ENCODE data around the gene RAB10. TPM values are rescaled to one million over a fixed set of nuclear protein-coding genes. Genes with fewer than 3 reads are reported as not detected.
"Not testable (repeated sequence)": the region's sequence is repeated elsewhere in the genome, so short reads cannot be mapped to it uniquely, and the experiment has no call there.

Gene RAB10
- total and polyA plus RNA-seq, 4 experiments from 2014 or later, result 67.8 to 108 (median 91.8) TPM

GRCh38 chr2:25994509-25994908 lies 39.4 kb upstream of the RAB10 start:
- ChIA-PET CTCF (ENCODE audit: partially characterized antibody) (no interaction called here), POLR2A (ENCODE audit: partially characterized antibody) (no interaction called here)
- Mint-ChIP-seq H3K27ac (no peak overlapping the region), H3K27me3 (no peaks in the 10 kb centered on the region), H3K4me1 (peaks cover 6 to 16% (median 10%) of the 10 kb centered on the region in 4 donors), H3K4me3 (no peak overlapping the region), H3K9me3 (peaks cover 0 to 2% (median 0%) of the 10 kb centered on the region in 8 donors), H3K36me3 (no peaks in the 10 kb centered on the region)
- Histone ChIP-seq H3K9me3 (ENCODE audit: control insufficient read depth in 1 of 2, low read length in 2 of 2) (no peaks in the 10 kb centered on the region), H3K27ac (ENCODE audit: low read depth, low read length) (no peak overlapping the region), H3K4me1 (ENCODE audit: insufficient read depth, low read length) (peaks cover 9% of the 10 kb centered on the region), H3K27me3 (ENCODE audit: insufficient read depth, low read length) (no peaks in the 10 kb centered on the region), H3K4me3 (ENCODE audit: low read length in 2 of 2) (no peak overlapping the region), H3K36me3 (ENCODE audit: insufficient read depth, low read length) (no peaks in the 10 kb centered on the region)
- intact Hi-C loops (cut with micrococcal nuclease), result loop anchor here (5.0 kb wide), 1 partner anchor 583 kb away; no protein-coding TSS in a partner anchor
- DNase-seq, result no peak

- H3K27ac Mint-ChIP-seq, result no peak overlapping the region
- H3K4me1 Mint-ChIP-seq, result peaks cover 2 to 12% (median 5%) of the 10 kb centered on the region in 4 donors
- no peaks in the 10 kb centered on the region for H3K36me3 ChIP-seq (ENCODE audit: insufficient read depth, low read length)
- intact Hi-C loops (cut with micrococcal nuclease), result no loop called here
- H3K27me3 ChIP-seq (ENCODE audit: insufficient read depth, low read length), result no peaks in the 10 kb centered on the region
- H3K4me3 ChIP-seq (ENCODE audit: low read length in 2 of 2), result no peak overlapping the region
- H3K9me3 ChIP-seq (ENCODE audit: control insufficient read depth in 1 of 2, low read length in 2 of 2), result no peaks in the 10 kb centered on the region
- no peak overlapping the region for H3K27ac ChIP-seq (ENCODE audit: low read depth, low read length)
- no peaks in the 10 kb centered on the region for H3K27me3 Mint-ChIP-seq
- no peaks in the 10 kb centered on the region for H3K36me3 Mint-ChIP-seq
- ChIA-PET POLR2A (ENCODE audit: partially characterized antibody) (no interaction called here), CTCF (ENCODE audit: partially characterized antibody) (no interaction called here)
- H3K4me3 Mint-ChIP-seq, result no peak overlapping the region
- no peak for DNase-seq
- peaks cover 1% of the 10 kb centered on the region for H3K4me1 ChIP-seq (ENCODE audit: insufficient read depth, low read length)
- peaks cover 0 to 2% (median 0%) of the 10 kb centered on the region in 8 donors for H3K9me3 Mint-ChIP-seq
Observed at GRCh38 chr2:25996844-25997243, 37.0 kb upstream of the RAB10 start.

GRCh38 chr2:25998816-25999383 lies 35.0 kb upstream of the RAB10 start:
- H3K4me1 ChIP-seq (ENCODE audit: insufficient read depth, low read length); H3K27ac ChIP-seq (ENCODE audit: low read depth, low read length); H3K36me3 Mint-ChIP-seq; DNase-seq; intact Hi-C loops (cut with micrococcal nuclease); H3K4me3 ChIP-seq (ENCODE audit: low read length in 2 of 2); H3K9me3 Mint-ChIP-seq; POLR2A ChIA-PET (ENCODE audit: partially characterized antibody); H3K4me3 Mint-ChIP-seq; H3K9me3 ChIP-seq (ENCODE audit: control insufficient read depth in 1 of 2, low read length in 2 of 2); H3K27me3 ChIP-seq (ENCODE audit: insufficient read depth, low read length); H3K27me3 Mint-ChIP-seq; CTCF ChIA-PET (ENCODE audit: partially characterized antibody); H3K36me3 ChIP-seq (ENCODE audit: insufficient read depth, low read length); H3K27ac Mint-ChIP-seq; H3K4me1 Mint-ChIP-seq: not testable (repeated sequence)

GRCh38 chr2:25999406-25999805 lies 34.5 kb upstream of the RAB10 start:
- H3K4me1 ChIP-seq (ENCODE audit: insufficient read depth, low read length); H3K27ac ChIP-seq (ENCODE audit: low read depth, low read length); H3K4me1 Mint-ChIP-seq; intact Hi-C loops (cut with micrococcal nuclease); H3K4me3 Mint-ChIP-seq; DNase-seq; H3K36me3 ChIP-seq (ENCODE audit: insufficient read depth, low read length); H3K27ac Mint-ChIP-seq; CTCF ChIA-PET (ENCODE audit: partially characterized antibody); POLR2A ChIA-PET (ENCODE audit: partially characterized antibody); H3K4me3 ChIP-seq (ENCODE audit: low read length in 2 of 2); H3K9me3 ChIP-seq (ENCODE audit: control insufficient read depth in 1 of 2, low read length in 2 of 2); H3K27me3 ChIP-seq (ENCODE audit: insufficient read depth, low read length); H3K9me3 Mint-ChIP-seq; H3K27me3 Mint-ChIP-seq; H3K36me3 Mint-ChIP-seq: not testable (repeated sequence)

- H3K9me3 Mint-ChIP-seq, result peaks cover 0 to 2% (median 0%) of the 10 kb centered on the region in 8 donors
- no peaks in the 10 kb centered on the region for H3K36me3 Mint-ChIP-seq
- DNase-seq, result no peak
- ChIA-PET POLR2A (ENCODE audit: partially characterized antibody) (no interaction called here), CTCF (ENCODE audit: partially characterized antibody) (interaction anchor here (1.0 to 1.2 kb wide), 2 partner anchors 9 to 149 kb away, joined by 3 read pairs; no protein-coding TSS in a partner anchor)
- no peak overlapping the region for H3K4me3 Mint-ChIP-seq
- H3K27me3 Mint-ChIP-seq, result peaks cover 0 to 2% of the 10 kb centered on the region in 2 donors
- Histone ChIP-seq H3K4me1 (ENCODE audit: insufficient read depth, low read length) (no peaks in the 10 kb centered on the region), H3K36me3 (ENCODE audit: insufficient read depth, low read length) (no peaks in the 10 kb centered on the region), H3K4me3 (ENCODE audit: low read length in 2 of 2) (no peak overlapping the region), H3K27me3 (ENCODE audit: insufficient read depth, low read length) (no peaks in the 10 kb centered on the region), H3K9me3 (ENCODE audit: control insufficient read depth in 1 of 2, low read length in 2 of 2) (no peaks in the 10 kb centered on the region), H3K27ac (ENCODE audit: low read depth, low read length) (no peak overlapping the region)
- intact Hi-C loops (cut with micrococcal nuclease), result no loop called here
- H3K27ac Mint-ChIP-seq, result no peak overlapping the region
- H3K4me1 Mint-ChIP-seq, result peaks cover 0 to 3% (median 0%) of the 10 kb centered on the region in 4 donors
Observed at GRCh38 chr2:26000561-26001082, 33.3 kb upstream of the RAB10 start.

- H3K27me3 Mint-ChIP-seq, result peaks cover 0 to 2% of the 10 kb centered on the region in 2 donors
- H3K4me3 ChIP-seq (ENCODE audit: low read length in 2 of 2), result no peak overlapping the region
- no peaks in the 10 kb centered on the region for H3K36me3 Mint-ChIP-seq
- CTCF ChIA-PET (ENCODE audit: partially characterized antibody), result no interaction called here
- intact Hi-C loops (cut with micrococcal nuclease), result no loop called here
- H3K4me3 Mint-ChIP-seq, result no peak overlapping the region
- DNase-seq, result no peak
- H3K4me1 ChIP-seq (ENCODE audit: insufficient read depth, low read length), result no peaks in the 10 kb centered on the region
- peaks cover 0 to 2% (median 0%) of the 10 kb centered on the region in 8 donors for H3K9me3 Mint-ChIP-seq
- H3K4me1 Mint-ChIP-seq, result peaks cover 0 to 3% (median 0%) of the 10 kb centered on the region in 4 donors
- H3K27ac Mint-ChIP-seq, result no peak overlapping the region
- no peaks in the 10 kb centered on the region for H3K9me3 ChIP-seq (ENCODE audit: control insufficient read depth in 1 of 2, low read length in 2 of 2)
- no peaks in the 10 kb centered on the region for H3K36me3 ChIP-seq (ENCODE audit: insufficient read depth, low read length)
- no peaks in the 10 kb centered on the region for H3K27me3 ChIP-seq (ENCODE audit: insufficient read depth, low read length)
- H3K27ac ChIP-seq (ENCODE audit: low read depth, low read length), result no peak overlapping the region
- POLR2A ChIA-PET (ENCODE audit: partially characterized antibody), result no interaction called here
Observed at GRCh38 chr2:26001743-26002351, 32.0 kb upstream of the RAB10 start.

- H3K9me3 Mint-ChIP-seq, result peaks cover 0 to 2% (median 0%) of the 10 kb centered on the region in 8 donors
- H3K27ac ChIP-seq (ENCODE audit: low read depth, low read length), result no peak overlapping the region
- peaks cover 0 to 2% of the 10 kb centered on the region in 2 donors for H3K27me3 Mint-ChIP-seq
- H3K9me3 ChIP-seq (ENCODE audit: control insufficient read depth in 1 of 2, low read length in 2 of 2), result no peaks in the 10 kb centered on the region
- CTCF ChIA-PET (ENCODE audit: partially characterized antibody), result interaction anchor here (0.9 to 1.0 kb wide), 2 partner anchors 11 to 12 kb away, joined by 3 read pairs; no protein-coding TSS in a partner anchor
- intact Hi-C loops (cut with micrococcal nuclease), result no loop called here
- no peak overlapping the region for H3K4me3 Mint-ChIP-seq
- peaks cover 0 to 3% (median 0%) of the 10 kb centered on the region in 4 donors for H3K4me1 Mint-ChIP-seq
- H3K4me3 ChIP-seq (ENCODE audit: low read length in 2 of 2), result no peak overlapping the region
- DNase-seq, result no peak
- no peak overlapping the region for H3K27ac Mint-ChIP-seq
- POLR2A ChIA-PET (ENCODE audit: partially characterized antibody), result no interaction called here
- H3K27me3 ChIP-seq (ENCODE audit: insufficient read depth, low read length), result no peaks in the 10 kb centered on the region
- no peaks in the 10 kb centered on the region for H3K4me1 ChIP-seq (ENCODE audit: insufficient read depth, low read length)
- no peaks in the 10 kb centered on the region for H3K36me3 Mint-ChIP-seq
- no peaks in the 10 kb centered on the region for H3K36me3 ChIP-seq (ENCODE audit: insufficient read depth, low read length)
Observed at GRCh38 chr2:26002632-26003310, 31.1 kb upstream of the RAB10 start.
